ENCODE measurements around the gene OGFOD3.

The OGFOD3 gene

DNA sequence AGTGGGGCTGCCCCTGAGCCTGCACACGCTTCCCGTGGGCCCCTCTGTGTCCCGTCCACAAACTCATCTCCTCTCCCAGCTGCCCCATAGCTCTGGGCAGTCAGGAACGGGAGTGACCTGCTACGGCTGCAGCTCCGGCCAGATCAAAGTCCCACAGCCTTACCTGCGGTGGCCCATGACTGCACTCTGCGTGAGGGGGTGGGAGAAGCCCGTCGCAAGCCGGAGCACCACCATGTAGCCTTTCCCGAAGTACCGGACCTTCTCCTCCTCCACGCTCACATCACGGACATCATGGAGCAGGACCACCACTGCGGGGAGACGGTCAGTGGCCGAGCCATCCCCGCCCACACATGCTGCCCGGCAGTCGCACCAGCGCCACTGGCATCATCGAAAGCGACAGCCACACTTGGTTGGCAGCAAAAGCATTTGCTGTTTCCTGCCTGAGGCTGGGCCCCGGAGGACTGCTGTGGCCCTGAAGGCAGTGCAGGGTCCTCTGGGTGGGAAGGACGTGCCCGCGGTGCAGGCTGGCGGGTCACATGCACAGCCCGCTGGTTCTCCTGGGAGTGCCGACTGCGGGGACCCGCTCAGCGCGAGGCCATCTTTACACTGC, 26.0 kb upstream of the OGFOD3 start:
- Histone ChIP-seq H3K27me3 (no peaks in the 10 kb centered on the region), H3K36me3 (peaks cover 26 to 70% (median 49%) of the 10 kb centered on the region in 11 experiments; a peak in 21 of 22 replicates), H3K4me3 (peak overlapping the region in 7 of 10 experiments; percentile 3 to 54 (median 30); a peak in 8 of 20 replicates), H4K20me1 (peaks cover 49 to 87% (median 72%) of the 10 kb centered on the region in 11 experiments), H3K27ac (peak overlapping the region in 5 of 11 experiments; percentile 26 to 64 (median 51); a peak in 9 of 22 replicates), H3K9ac (peak overlapping the region in 9 of 11 experiments; percentile 3 to 73 (median 56); a peak in 13 of 22 replicates), H3K4me1 (peaks cover 84 to 98% (median 96%) of the 10 kb centered on the region in 10 experiments), H3K9me3 (replicated peaks in 1 of 11) (no peaks in the 10 kb centered on the region), H3K4me2 (peak overlapping the region; percentile 88 to 99 (median 94))
- no peak for TF ChIP-seq Cebpa-rat (IDR thresholded peaks at IDR 0.05)

DNA sequence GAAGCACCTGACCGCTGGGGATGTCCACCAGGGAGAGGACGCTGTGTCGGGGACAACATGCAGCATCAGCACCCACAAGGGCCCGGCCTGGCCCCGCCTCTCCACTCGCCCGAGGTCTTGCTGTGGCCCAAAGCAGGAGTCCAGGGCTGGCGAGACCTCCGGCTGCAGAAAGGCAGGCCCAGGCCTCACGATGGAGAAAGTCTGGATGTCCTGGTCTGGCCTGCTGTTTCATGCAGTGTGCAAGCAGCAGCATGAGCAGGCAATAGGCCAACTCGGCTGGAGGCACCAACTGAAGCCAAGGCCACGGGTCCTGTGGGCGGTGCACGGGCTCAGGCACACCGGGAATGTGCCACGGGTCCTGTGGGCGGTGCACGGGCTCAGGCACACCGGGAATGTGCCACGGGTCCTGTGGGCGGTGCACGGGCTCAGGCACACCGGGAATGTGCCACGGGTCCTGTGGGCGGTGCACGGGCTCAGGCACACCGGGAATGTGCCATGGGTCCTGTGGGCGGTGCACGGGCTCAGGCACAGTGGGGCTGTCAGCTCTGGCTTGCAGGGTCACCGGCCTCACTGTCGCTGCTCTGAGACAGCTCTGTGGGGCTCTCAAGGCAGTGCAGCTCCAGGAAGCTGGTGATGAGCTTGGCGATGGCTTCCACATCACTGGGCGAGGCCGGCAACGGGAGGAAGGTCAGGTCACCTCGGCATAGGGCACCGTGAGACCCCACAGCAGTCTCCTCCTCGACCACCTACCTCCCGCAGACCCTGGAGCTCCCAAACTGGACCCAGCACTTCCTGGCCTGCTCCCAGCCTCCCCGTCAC, 25.3 kb upstream of the OGFOD3 start:
- Histone ChIP-seq H3K4me3 (peak overlapping the region in 2 of 10 experiments; percentile 30 to 54; a peak in 3 of 20 replicates), H3K36me3 (peaks cover 26 to 78% (median 52%) of the 10 kb centered on the region in 11 experiments), H3K9me3 (replicated peaks in 1 of 11) (no peaks in the 10 kb centered on the region), H4K20me1 (peaks cover 49 to 94% (median 72%) of the 10 kb centered on the region in 11 experiments), H3K4me1 (peaks cover 87 to 98% (median 96%) of the 10 kb centered on the region in 10 experiments), H3K27ac (peak overlapping the region in 3 of 11 experiments; percentile 13 to 64 (median 43); a peak in 3 of 22 replicates), H3K9ac (peak overlapping the region in 4 of 11 experiments; percentile 1 to 64 (median 60); a peak in 3 of 22 replicates), H3K4me2 (peak overlapping the region; percentile 88 to 99 (median 94); a peak in 21 of 22 replicates), H3K27me3 (no peaks in the 10 kb centered on the region)
- TF ChIP-seq Cebpa-rat (IDR thresholded peaks at IDR 0.05): no peak

DNA sequence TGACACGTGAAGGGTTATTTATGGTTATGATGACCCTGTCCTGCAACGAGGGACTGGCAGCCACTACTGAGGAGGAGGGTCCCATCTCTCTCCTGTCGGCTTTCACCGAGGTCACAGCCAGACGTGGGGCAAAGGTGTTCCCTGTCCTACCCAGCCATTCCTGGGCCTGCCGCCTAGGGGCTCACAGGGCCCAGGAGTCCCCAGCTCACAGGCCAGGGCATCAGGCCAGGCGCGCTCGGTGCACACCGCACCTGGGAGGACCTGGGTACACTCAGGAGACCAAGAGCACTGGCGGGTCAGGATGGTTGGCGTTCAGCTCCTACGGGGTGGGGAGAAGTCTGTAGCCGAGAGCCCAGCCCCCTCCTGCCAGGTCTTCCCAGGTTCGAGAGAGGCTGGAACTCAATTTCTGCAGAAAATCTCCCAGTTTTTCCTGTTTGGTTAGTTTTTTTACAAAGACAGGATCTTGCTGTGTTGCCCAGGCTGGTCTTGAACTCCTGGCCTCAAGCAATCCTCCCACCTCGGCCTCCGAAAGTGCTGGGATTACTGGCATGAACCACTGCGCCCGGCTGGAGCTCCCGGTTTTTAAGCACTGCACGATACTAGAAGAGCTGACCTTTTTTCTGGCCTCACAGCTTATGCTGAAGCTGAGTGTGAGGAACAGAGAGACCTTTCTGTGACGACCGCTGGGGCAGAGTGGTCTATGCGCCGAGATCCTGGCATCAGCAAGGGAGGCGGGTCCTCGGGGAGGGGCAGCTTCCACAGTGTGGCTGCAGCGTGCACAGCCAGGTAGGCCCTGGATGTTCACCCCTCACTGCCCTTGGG, 24.5 kb upstream of the OGFOD3 start:
- Histone ChIP-seq H4K20me1 (peaks cover 49 to 91% (median 74%) of the 10 kb centered on the region in 11 experiments), H3K4me1 (peaks cover 83 to 100% (median 94%) of the 10 kb centered on the region in 10 experiments), H3K9me3 (replicated peaks in 1 of 11) (no peaks in the 10 kb centered on the region), H3K36me3 (peaks cover 26 to 80% (median 53%) of the 10 kb centered on the region in 11 experiments), H3K4me2 (peak overlapping the region; percentile 57 to 99 (median 93)), H3K4me3 (peak overlapping the region in 1 of 10 experiments; percentile 21; a peak in 2 of 20 replicates), H3K9ac (peak overlapping the region in 5 of 11 experiments; percentile 15 to 50 (median 24); a peak in 6 of 22 replicates), H3K27me3 (no peaks in the 10 kb centered on the region), H3K27ac (peak overlapping the region in 1 of 11 experiments; percentile 27; a peak in 1 of 22 replicates)
- no peak for TF ChIP-seq Cebpa-rat (IDR thresholded peaks at IDR 0.05)

DNA sequence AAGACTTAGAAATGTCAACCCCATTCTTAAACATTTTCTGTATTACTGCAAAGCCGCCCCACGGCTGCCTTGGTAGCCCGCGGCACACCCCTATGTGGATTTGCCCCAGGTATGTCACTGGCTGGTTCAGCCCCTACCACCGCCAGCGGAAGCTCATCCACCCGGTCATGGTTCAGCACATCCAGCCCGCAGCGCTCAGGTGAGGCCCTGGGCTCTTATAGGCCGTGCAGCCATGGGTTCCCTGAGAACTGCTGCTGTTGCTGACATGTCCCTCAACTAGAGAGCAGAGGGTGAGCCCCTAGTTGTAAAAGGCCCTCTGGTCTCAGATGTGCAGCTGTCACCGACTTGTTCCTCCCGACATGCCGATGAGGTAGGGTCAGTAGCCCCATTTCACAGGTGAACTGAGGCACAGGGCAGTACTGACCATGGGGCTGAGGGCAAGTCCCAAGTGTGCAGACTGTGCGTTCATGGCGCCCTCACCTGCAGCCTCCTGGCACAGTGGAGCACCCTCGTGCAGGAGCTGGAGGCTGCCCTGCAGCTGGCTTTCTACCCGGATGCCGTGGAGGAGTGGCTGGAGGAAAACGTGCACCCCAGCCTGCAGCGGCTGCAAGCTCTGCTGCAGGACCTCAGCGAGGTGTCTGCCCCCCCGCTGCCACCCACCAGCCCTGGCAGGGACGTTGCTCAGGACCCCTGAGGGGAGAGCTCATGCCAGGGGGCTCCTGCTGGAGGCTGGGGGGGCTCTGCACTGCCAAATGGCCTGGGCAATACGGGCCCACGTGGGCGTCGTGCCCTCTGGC, 23.5 kb upstream of the OGFOD3 start:
- Histone ChIP-seq H3K4me3 (peak overlapping the region in 2 of 10 experiments; percentile 16 to 21; a peak in 2 of 20 replicates), H3K36me3 (peaks cover 32 to 84% (median 56%) of the 10 kb centered on the region in 11 experiments), H3K27ac (peak overlapping the region in 1 of 11 experiments; percentile 27; a peak in 1 of 22 replicates), H3K9ac (peak overlapping the region in 5 of 11 experiments; percentile 8 to 50 (median 16); a peak in 5 of 22 replicates), H3K27me3 (no peaks in the 10 kb centered on the region), H3K4me1 (peaks cover 74 to 93% (median 86%) of the 10 kb centered on the region in 10 experiments), H3K9me3 (replicated peaks in 1 of 11) (no peaks in the 10 kb centered on the region), H4K20me1 (peaks cover 49 to 88% (median 74%) of the 10 kb centered on the region in 11 experiments), H3K4me2 (peak overlapping the region; percentile 57 to 99 (median 86))
- no peak for TF ChIP-seq Cebpa-rat (IDR thresholded peaks at IDR 0.05)

DNA sequence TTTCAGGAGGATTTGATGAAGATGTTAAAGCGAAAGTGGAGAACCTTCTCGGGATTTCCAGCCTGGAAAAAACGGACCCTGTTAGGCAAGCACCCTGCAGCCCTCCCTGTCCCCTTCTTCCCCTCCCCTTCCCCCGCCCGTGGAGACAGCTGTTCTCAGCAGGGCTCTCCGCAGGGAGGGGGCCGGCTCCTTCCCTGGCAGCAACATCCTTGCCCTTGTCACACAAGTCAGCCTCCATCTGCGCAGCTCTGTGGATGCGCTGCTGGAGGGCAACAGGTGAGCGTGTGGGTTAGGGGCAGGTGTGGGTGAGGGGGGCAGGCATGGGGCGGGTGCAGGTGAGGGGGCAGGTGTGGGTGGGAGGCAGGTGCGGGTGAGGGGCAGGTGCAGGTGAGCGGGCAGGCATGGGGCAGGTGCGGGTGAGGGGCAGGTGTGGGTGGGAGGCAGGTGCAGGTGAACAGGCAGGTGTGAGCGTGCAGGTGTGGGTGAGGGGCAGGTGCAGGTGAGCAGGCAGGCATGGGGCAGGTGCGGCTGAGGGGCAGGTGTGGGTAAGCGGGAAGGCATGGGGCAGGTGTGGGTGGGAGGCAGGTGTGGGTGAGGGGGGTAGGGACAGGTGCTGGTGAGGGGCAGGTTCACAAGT, 22.7 kb upstream of the OGFOD3 start:
- TF ChIP-seq Cebpa-rat (IDR thresholded peaks at IDR 0.05): no peak
- H3K27ac ChIP-seq: peak overlapping the region in 9 of 11 experiments; percentile 1 to 58 (median 46); a peak in 15 of 22 replicates

DNA sequence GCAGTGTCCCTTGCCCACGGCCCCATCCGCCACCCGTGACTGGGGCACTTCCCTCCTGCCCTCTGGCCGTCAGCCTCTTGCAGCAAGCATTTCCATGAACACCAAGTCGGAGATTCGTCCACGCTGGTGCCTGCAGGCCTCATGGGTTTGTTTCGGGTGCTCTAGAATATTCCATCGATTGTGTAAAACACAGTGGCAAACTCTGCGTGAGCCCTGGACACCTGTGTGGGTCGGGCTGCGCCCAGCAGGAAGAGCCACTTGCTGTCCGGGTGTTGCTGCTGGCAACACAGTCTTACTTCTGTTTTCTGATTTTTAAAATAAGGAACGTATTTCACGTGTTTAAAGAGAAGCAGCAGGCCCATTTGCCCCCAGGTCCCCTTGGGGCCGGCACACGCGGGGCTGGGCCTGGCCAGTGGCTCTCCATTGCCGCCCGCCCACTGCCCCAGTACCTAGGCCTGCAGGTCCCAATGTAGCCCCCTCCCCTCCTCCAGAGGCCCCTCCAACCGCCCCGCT, 22.1 kb upstream of the OGFOD3 start:
- Histone ChIP-seq H3K4me1 (peaks cover 67 to 93% (median 86%) of the 10 kb centered on the region in 10 experiments), H3K9me3 (replicated peaks in 1 of 11) (no peaks in the 10 kb centered on the region), H4K20me1 (peaks cover 49 to 81% (median 62%) of the 10 kb centered on the region in 11 experiments), H3K9ac (peak overlapping the region in 9 of 11 experiments; percentile 9 to 51 (median 32); a peak in 7 of 22 replicates), H3K4me2 (peak overlapping the region; percentile 57 to 99 (median 86)), H3K36me3 (peaks cover 37 to 84% (median 56%) of the 10 kb centered on the region in 11 experiments), H3K4me3 (no peak overlapping the region), H3K27ac (peak overlapping the region in 9 of 11 experiments; percentile 1 to 58 (median 46); a peak in 15 of 22 replicates), H3K27me3 (no peaks in the 10 kb centered on the region)
- TF ChIP-seq Cebpa-rat (IDR thresholded peaks at IDR 0.05): no peak

More for the DNA sequence above, 22.7 kb upstream of the OGFOD3 start:
- Histone ChIP-seq H3K9me3 (replicated peaks in 1 of 11) (no peaks in the 10 kb centered on the region), H3K9ac (peak overlapping the region in 9 of 11 experiments; percentile 9 to 51 (median 32); a peak in 6 of 22 replicates), H4K20me1 (peaks cover 49 to 81% (median 68%) of the 10 kb centered on the region in 11 experiments), H3K36me3 (peaks cover 37 to 84% (median 57%) of the 10 kb centered on the region in 11 experiments), H3K4me1 (peaks cover 68 to 93% (median 86%) of the 10 kb centered on the region in 10 experiments), H3K4me3 (no peak overlapping the region), H3K4me2 (peak overlapping the region; percentile 57 to 99 (median 86)), H3K27me3 (no peaks in the 10 kb centered on the region)
